Prostate gland (tissue), 2 donors: ENCODE measurements around the gene HMMR. TPM values are rescaled to one million over a fixed set of nuclear protein-coding genes. Genes with fewer than 3 reads are reported as not detected.
"Not testable (repeated sequence)": the region's sequence is repeated elsewhere in the genome, so short reads cannot be mapped to it uniquely, and the experiment has no call there.

Source experiments
- DNase-seq: peaks from one replicate; pipeline ENCODE4 v3.0.0-alpha.2; 2019; ENCODE audit warnings: low spot score
- H3K27ac ChIP-seq, 2 donors: fragments of 200-600 bp; sonication (generic); 2 replicates each; pipeline ENCODE4 v1.5.1; 2017 to 2019
- H3K27me3 ChIP-seq: fragments of 200-600 bp; sonication (generic); replicated peaks from 2 replicates; pipeline ENCODE4 v1.5.1; 2019; ENCODE audit not compliant: insufficient read depth
- H3K36me3 ChIP-seq, 2 donors: fragments of 200-600 bp; sonication (generic); 1 replicate in 1 of 2; 2 replicates in 1 of 2; pipeline versions ENCODE4 v1.5.1 to v1.8.1; 2017 to 2019
- H3K4me1 ChIP-seq: fragments of 200-600 bp; sonication (generic); replicated peaks from 2 replicates; pipeline ENCODE4 v1.5.1; 2019
- H3K4me3 ChIP-seq, 2 donors: fragments of 200-600 bp; sonication (generic); 2 replicates each; pipeline ENCODE4 v1.5.1; 2017 to 2019
- H3K9me3 ChIP-seq: fragments of 200-600 bp; sonication (generic); 2 replicates; pipeline ENCODE4 v1.5.1; 2017
- POLR2A ChIP-seq: fragments of 450-650 bp; IDR thresholded peaks from one replicate; pipeline ENCODE4 v1.6.1; 2016; ENCODE audit warnings: antibody characterized with exemption, mild to moderate bottlenecking
- POLR2AphosphoS5 ChIP-seq: sonication (generic); formaldehyde crosslinking; IDR thresholded peaks from one replicate; pipeline ENCODE4 v1.6.1; 2017; ENCODE audit warnings: antibody characterized with exemption
- WGBS: methylation state at CpG from one replicate; pipeline ENCODE4 v1.1.5; 2018; 5-methylcytosine and 5-hydroxymethylcytosine counted together
- intact Hi-C: fragments of 100-400 bp; cut with DNase I; formaldehyde crosslinking; loops from one replicate; pipeline ENCODE4 v1.14.2; 2022
- total RNA-seq, 2 donors: library from RNA; depleted of rRNA; stranded (reverse); fragments of >200 nt; gene quantifications; one replicate each; pipeline ENCODE4 v1.1.0, GENCODE V29; 2016
- TF ChIP-seq, protein P1 (sequence below), 4 experiments: fragments of 200-600 bp in 2 of 4; fragments of 450-650 bp in 2 of 4; sonication (generic) in 2 of 4; IDR thresholded peaks; 1 replicate in 3 of 4; 2 replicates in 1 of 4; pipeline ENCODE4 v1.5.1; 2016 to 2019; ENCODE audit warnings: antibody characterized with exemption in 4 of 4, mild to moderate bottlenecking in 2 of 4, moderate library complexity in 2 of 4

Gene HMMR
- total RNA-seq, 2 donors from 2014 or later: 1.7 to 1.8 TPM

DNA sequence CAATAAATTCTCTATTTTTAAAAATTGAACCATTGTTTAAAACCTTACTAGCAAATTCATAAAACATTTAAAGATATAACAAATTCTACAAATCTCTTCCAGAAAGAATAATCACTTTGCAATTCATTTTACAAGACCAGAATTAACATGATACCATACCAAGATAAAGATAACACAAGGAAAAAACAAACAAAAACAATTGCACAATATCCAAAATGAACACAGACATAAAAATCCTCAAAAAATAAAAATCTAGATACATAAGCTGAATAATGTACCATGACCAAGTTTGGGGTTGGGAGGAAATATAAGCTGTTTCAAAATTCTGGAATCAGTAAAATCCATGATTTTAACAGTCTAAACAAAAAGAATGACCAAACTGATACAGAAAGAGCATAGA is 11.9 kb upstream of the HMMR start:
- Histone ChIP-seq H3K4me3 (no peak overlapping the region), H3K27ac (no peak overlapping the region), H3K27me3 (no peaks in the 10 kb centered on the region), H3K36me3 (no peaks in the 10 kb centered on the region), H3K4me1 (no peaks in the 10 kb centered on the region), H3K9me3 (no peaks in the 10 kb centered on the region)
- intact Hi-C loops: no loop called here
- DNase-seq: no peak
- no peak for TF ChIP-seq POLR2A
- TF ChIP-seq, protein P1, sequence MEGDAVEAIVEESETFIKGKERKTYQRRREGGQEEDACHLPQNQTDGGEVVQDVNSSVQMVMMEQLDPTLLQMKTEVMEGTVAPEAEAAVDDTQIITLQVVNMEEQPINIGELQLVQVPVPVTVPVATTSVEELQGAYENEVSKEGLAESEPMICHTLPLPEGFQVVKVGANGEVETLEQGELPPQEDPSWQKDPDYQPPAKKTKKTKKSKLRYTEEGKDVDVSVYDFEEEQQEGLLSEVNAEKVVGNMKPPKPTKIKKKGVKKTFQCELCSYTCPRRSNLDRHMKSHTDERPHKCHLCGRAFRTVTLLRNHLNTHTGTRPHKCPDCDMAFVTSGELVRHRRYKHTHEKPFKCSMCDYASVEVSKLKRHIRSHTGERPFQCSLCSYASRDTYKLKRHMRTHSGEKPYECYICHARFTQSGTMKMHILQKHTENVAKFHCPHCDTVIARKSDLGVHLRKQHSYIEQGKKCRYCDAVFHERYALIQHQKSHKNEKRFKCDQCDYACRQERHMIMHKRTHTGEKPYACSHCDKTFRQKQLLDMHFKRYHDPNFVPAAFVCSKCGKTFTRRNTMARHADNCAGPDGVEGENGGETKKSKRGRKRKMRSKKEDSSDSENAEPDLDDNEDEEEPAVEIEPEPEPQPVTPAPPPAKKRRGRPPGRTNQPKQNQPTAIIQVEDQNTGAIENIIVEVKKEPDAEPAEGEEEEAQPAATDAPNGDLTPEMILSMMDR (IDR thresholded peaks at IDR 0.05): no peak
- no peak for TF ChIP-seq POLR2AphosphoS5

DNA sequence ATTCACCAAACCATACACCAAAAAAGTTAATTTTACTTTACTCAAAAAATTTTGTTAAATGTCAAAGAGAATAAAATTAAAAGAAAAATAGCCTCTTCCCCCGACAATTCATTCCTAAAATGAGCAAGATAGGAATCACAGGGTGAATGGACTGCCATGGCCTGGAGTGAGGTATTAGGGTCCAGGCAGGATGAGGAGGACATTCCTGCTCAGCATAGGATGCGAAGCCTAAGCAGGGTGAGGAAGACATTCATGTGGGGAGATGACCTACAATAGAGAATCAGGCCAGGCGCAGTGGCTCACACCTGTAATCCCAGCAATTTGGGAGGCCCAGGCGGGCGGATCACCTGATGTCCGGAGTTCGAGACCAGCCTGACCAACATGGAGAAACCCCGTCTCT is 8.9 kb upstream of the HMMR start:
- no peaks in the 10 kb centered on the region for H3K36me3 ChIP-seq
- intact Hi-C loops: no loop called here
- H3K9me3 ChIP-seq: no peaks in the 10 kb centered on the region
- H3K4me1 ChIP-seq: no peaks in the 10 kb centered on the region
- 98% methylated on average over 8 of the region's 8 CpGs for WGBS
- no peaks in the 10 kb centered on the region for H3K27me3 ChIP-seq
- no peak for DNase-seq
- no peak overlapping the region for H3K27ac ChIP-seq
- no peak overlapping the region for H3K4me3 ChIP-seq
- TF ChIP-seq, protein P1 (IDR thresholded peaks at IDR 0.05): no peak
- TF ChIP-seq POLR2A: no peak

DNA sequence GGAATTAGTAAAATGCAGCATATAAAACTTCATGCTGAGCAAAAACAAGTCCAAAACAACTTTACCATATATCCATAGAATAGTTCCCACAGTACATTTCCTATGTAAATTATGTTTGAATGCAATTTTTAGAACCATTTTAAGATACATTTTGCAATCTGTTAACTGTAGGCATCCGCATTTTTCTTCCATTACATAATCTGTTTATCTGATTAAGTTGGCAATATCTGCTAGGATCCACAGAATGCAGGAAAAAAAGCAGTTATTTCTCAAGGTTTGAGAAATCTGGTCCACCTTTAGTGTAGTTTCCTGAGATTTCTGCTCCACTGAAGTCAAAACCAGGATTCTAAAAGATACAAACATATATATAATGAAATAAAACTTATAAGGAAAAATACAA is 6.7 kb upstream of the HMMR start:
- TF ChIP-seq, protein P1 (IDR thresholded peaks at IDR 0.05): no peak
- TF ChIP-seq POLR2A: no peak
- no peak for TF ChIP-seq POLR2AphosphoS5
- DNase-seq: no peak
- no peak overlapping the region for H3K4me3 ChIP-seq
- WGBS: 86% methylated on average over 1 of the region's 1 CpG
- intact Hi-C loops: no loop called here
- H3K9me3 ChIP-seq: no peaks in the 10 kb centered on the region
- no peak overlapping the region for H3K27ac ChIP-seq
- H3K4me1 ChIP-seq: no peaks in the 10 kb centered on the region
- no peaks in the 10 kb centered on the region for H3K36me3 ChIP-seq
- H3K27me3 ChIP-seq: no peaks in the 10 kb centered on the region

DNA sequence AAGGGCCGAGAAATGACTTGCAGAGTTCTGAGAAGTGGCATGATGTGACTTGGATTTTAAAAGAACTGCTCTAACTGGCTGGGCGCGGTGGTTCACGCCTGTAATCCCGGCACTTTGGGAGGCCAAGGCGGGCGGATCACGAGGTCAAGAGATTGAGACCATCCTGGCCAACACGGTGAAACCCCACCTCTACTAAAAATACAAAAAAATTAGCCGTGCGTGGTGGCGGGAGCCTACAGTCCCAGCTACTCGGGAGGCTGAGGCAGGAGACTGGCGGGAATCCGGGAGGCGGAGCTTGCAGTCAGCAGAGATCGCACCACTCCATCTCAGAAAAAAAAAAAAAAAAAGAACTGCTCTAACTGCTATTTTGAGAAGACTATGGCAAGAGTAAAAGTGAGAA is 5.0 kb upstream of the HMMR start:
- DNase-seq, H3K27ac ChIP-seq, H3K36me3 ChIP-seq, H3K27me3 ChIP-seq, intact Hi-C loops, H3K4me3 ChIP-seq, H3K9me3 ChIP-seq, H3K4me1 ChIP-seq: not testable (repeated sequence)
- 97% methylated on average over 17 of the region's 17 CpGs for WGBS

DNA sequence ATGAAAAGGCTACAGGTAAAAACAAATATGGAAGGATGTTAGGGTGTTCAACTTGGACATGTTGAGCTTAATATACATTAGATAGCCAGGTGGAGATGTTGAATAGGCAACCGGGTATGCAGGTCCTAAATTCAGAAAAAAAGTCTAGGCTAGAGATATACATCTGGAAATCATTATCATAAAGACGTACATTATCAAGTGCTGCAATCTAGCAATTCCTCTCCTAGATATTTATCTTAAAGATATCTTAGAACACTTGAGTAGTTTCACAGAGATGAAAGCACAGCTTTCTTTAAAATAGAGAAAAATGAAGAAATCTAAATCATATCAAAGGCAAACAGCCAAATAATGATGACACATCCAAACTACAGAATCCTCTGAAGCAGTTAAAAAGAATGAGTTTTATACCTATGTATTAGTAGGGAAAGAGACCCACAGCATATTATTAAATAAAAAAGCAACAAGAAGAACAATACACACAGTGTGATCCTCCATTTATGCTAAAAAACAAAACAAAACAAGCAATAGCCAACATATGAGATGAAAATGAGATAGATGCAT is 4.3 kb upstream of the HMMR start:
- H3K27ac ChIP-seq: no peak overlapping the region
- H3K27me3 ChIP-seq: no peaks in the 10 kb centered on the region
- no peaks in the 10 kb centered on the region for H3K9me3 ChIP-seq
- TF ChIP-seq POLR2AphosphoS5: no peak
- no peak for TF ChIP-seq POLR2A
- TF ChIP-seq, protein P1 (IDR thresholded peaks at IDR 0.05): no peak
- no peaks in the 10 kb centered on the region for H3K4me1 ChIP-seq
- no peak for DNase-seq
- no peaks in the 10 kb centered on the region for H3K36me3 ChIP-seq
- 75% methylated on average over 2 of the region's 2 CpGs for WGBS
- H3K4me3 ChIP-seq: no peak overlapping the region
- intact Hi-C loops: no loop called here
